Measurements from ENCODE around the gene PSTK.

PSTK gene

GRCh38 chr10:122949296-122949695 lies 30.9 kb upstream of the PSTK start:
- H3K27me3 ChIP-seq (ENCODE audit: control insufficient read depth, insufficient read depth, low read length), result no peaks in the 10 kb centered on the region
- no peaks in the 10 kb centered on the region for H3K9me3 ChIP-seq (ENCODE audit: control insufficient read depth, low read length)
- no peaks in the 10 kb centered on the region for H3K36me3 ChIP-seq (ENCODE audit: control insufficient read depth, insufficient read depth, low read length)
- no peak overlapping the region for H3K9ac ChIP-seq
- H2AFZ ChIP-seq, result no peak overlapping the region
- H3K4me3 ChIP-seq (ENCODE audit: low read depth, low read length), result no peak overlapping the region
- no peak for TF ChIP-seq CTCF (IDR thresholded peaks at IDR 0.05)
- H3K27ac ChIP-seq, result no peak overlapping the region
- H3K4me2 ChIP-seq (ENCODE audit: low read length), result no peak overlapping the region
- H3K79me2 ChIP-seq, result no peaks in the 10 kb centered on the region
- H3K4me1 ChIP-seq, result no peaks in the 10 kb centered on the region

GRCh38 chr10:122953902-122954730 lies 26.1 kb upstream of the PSTK start, which contains the start of gene C10orf88:
TSS of gene C10orf88 (minus strand) at chr10:122954227. CDS start at chr10:122954178, 49 bp downstream.
- Histone ChIP-seq H3K4me2 (ENCODE audit: low read length) (peak within 1 kb of the TSS; percentile 75), H3K27me3 (ENCODE audit: control insufficient read depth, insufficient read depth, low read length) (no peaks in the 10 kb centered on the region), H3K9me3 (ENCODE audit: control insufficient read depth, low read length) (no peaks in the 10 kb centered on the region), H3K4me3 (ENCODE audit: low read depth, low read length) (peak within 1 kb of the TSS; percentile 72), H3K27ac (peak within 1 kb of the TSS; percentile 39), H2AFZ (peak within 1 kb of the TSS; percentile 98), H3K36me3 (ENCODE audit: control insufficient read depth, insufficient read depth, low read length) (no peaks in the 10 kb centered on the region), H3K4me1 (peaks cover 6% of the 10 kb centered on the region), H3K79me2 (no peaks in the 10 kb centered on the region), H3K9ac (peak within 1 kb of the TSS; percentile 54)
- no peak for TF ChIP-seq CTCF (IDR thresholded peaks at IDR 0.05)

- no peaks in the 10 kb centered on the region for H3K79me2 ChIP-seq
- peak overlapping the region; percentile 98 for H2AFZ ChIP-seq
- no peak overlapping the region for H3K9ac ChIP-seq
- H3K27ac ChIP-seq, result peak overlapping the region; percentile 39
- no peaks in the 10 kb centered on the region for H3K36me3 ChIP-seq (ENCODE audit: control insufficient read depth, insufficient read depth, low read length)
- no peaks in the 10 kb centered on the region for H3K27me3 ChIP-seq (ENCODE audit: control insufficient read depth, insufficient read depth, low read length)
- TF ChIP-seq CTCF (IDR thresholded peaks at IDR 0.05), result no peak
- H3K4me3 ChIP-seq (ENCODE audit: low read depth, low read length), result peak overlapping the region; percentile 72
- H3K4me2 ChIP-seq (ENCODE audit: low read length), result peak overlapping the region; percentile 75
- peaks cover 6% of the 10 kb centered on the region for H3K4me1 ChIP-seq
- no peaks in the 10 kb centered on the region for H3K9me3 ChIP-seq (ENCODE audit: control insufficient read depth, low read length)
Measured at GRCh38 chr10:122954731-122955050, 25.5 kb upstream of the PSTK start.

GRCh38 chr10:122955892-122956291 lies 24.3 kb upstream of the PSTK start:
- H3K4me1 ChIP-seq, result peaks cover 6% of the 10 kb centered on the region
- H3K36me3 ChIP-seq (ENCODE audit: control insufficient read depth, insufficient read depth, low read length), result no peaks in the 10 kb centered on the region
- H3K9ac ChIP-seq, result no peak overlapping the region
- no peak for TF ChIP-seq CTCF (IDR thresholded peaks at IDR 0.05)
- no peak overlapping the region for H3K4me3 ChIP-seq (ENCODE audit: low read depth, low read length)
- H3K79me2 ChIP-seq, result no peaks in the 10 kb centered on the region
- no peaks in the 10 kb centered on the region for H3K27me3 ChIP-seq (ENCODE audit: control insufficient read depth, insufficient read depth, low read length)
- no peaks in the 10 kb centered on the region for H3K9me3 ChIP-seq (ENCODE audit: control insufficient read depth, low read length)
- no peak overlapping the region for H2AFZ ChIP-seq
- no peak overlapping the region for H3K4me2 ChIP-seq (ENCODE audit: low read length)
- H3K27ac ChIP-seq, result no peak overlapping the region

- no peak for TF ChIP-seq CTCF (IDR thresholded peaks at IDR 0.05)
- Histone ChIP-seq H3K4me1 (peaks cover 6% of the 10 kb centered on the region), H3K9me3 (ENCODE audit: control insufficient read depth, low read length) (no peaks in the 10 kb centered on the region), H3K4me3 (ENCODE audit: low read depth, low read length) (no peak overlapping the region), H3K27ac (no peak overlapping the region), H2AFZ (no peak overlapping the region), H3K27me3 (ENCODE audit: control insufficient read depth, insufficient read depth, low read length) (no peaks in the 10 kb centered on the region), H3K36me3 (ENCODE audit: control insufficient read depth, insufficient read depth, low read length) (no peaks in the 10 kb centered on the region), H3K9ac (no peak overlapping the region), H3K4me2 (ENCODE audit: low read length) (no peak overlapping the region), H3K79me2 (no peaks in the 10 kb centered on the region)
Measured at GRCh38 chr10:122957474-122957873, 22.7 kb upstream of the PSTK start.

All from parathyroid adenoma (tissue), 2 donors.